ENCODE results near the gene FKBP15.

FKBP15 gene, protein sequence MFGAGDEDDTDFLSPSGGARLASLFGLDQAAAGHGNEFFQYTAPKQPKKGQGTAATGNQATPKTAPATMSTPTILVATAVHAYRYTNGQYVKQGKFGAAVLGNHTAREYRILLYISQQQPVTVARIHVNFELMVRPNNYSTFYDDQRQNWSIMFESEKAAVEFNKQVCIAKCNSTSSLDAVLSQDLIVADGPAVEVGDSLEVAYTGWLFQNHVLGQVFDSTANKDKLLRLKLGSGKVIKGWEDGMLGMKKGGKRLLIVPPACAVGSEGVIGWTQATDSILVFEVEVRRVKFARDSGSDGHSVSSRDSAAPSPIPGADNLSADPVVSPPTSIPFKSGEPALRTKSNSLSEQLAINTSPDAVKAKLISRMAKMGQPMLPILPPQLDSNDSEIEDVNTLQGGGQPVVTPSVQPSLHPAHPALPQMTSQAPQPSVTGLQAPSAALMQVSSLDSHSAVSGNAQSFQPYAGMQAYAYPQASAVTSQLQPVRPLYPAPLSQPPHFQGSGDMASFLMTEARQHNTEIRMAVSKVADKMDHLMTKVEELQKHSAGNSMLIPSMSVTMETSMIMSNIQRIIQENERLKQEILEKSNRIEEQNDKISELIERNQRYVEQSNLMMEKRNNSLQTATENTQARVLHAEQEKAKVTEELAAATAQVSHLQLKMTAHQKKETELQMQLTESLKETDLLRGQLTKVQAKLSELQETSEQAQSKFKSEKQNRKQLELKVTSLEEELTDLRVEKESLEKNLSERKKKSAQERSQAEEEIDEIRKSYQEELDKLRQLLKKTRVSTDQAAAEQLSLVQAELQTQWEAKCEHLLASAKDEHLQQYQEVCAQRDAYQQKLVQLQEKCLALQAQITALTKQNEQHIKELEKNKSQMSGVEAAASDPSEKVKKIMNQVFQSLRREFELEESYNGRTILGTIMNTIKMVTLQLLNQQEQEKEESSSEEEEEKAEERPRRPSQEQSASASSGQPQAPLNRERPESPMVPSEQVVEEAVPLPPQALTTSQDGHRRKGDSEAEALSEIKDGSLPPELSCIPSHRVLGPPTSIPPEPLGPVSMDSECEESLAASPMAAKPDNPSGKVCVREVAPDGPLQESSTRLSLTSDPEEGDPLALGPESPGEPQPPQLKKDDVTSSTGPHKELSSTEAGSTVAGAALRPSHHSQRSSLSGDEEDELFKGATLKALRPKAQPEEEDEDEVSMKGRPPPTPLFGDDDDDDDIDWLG

DNA sequence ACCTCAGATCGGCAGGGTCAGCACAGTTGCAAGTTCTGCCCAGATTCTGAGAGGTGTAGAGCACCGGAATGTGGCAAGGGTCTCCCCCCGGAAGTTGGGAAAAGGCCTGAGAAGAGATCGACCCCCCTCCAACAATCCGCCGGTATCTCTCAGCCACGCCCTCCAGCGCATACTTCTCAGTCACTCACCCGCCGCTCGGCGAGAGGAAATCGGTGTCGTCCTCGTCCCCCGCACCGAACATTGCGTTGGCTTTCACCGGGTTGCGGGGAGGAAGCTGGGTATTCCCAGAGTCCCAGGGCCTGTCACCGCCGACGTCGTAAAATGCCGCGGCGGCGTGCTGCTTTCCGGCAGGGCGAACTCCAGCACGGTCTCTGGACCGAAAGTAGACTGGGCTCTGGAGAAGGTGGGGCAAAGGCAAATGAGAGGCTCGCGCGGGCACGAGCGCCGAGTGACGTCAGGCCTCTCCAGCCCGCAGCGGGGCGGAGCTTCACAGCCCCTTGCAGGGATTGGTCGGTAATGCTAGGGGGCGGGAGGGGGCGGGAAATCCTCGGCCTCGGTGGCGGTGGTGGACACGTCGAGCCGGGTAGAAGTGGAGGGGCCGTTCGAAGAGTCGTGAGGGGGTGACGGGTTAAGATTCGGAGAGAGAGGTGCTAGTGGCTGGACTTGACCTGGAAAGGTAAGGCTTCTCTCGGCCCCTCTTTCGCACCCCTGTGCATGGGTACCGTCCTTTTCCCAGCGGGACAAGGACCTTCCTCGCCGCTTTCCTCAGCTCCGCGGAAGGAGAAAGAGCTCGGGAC lies at the start of gene FKBP15, which contains the start of gene SLC31A1:
Gene FKBP15 (minus strand): TSS at position 275 of the 797 bp plus-strand sequence. CDS start 34 bp downstream, at position 241.
Gene SLC31A1 (plus strand): TSS at position 542 of the 797 bp plus-strand sequence. CDS start 34,605 bp downstream, outside the sequence.
- TF ChIP-seq, protein P1, sequence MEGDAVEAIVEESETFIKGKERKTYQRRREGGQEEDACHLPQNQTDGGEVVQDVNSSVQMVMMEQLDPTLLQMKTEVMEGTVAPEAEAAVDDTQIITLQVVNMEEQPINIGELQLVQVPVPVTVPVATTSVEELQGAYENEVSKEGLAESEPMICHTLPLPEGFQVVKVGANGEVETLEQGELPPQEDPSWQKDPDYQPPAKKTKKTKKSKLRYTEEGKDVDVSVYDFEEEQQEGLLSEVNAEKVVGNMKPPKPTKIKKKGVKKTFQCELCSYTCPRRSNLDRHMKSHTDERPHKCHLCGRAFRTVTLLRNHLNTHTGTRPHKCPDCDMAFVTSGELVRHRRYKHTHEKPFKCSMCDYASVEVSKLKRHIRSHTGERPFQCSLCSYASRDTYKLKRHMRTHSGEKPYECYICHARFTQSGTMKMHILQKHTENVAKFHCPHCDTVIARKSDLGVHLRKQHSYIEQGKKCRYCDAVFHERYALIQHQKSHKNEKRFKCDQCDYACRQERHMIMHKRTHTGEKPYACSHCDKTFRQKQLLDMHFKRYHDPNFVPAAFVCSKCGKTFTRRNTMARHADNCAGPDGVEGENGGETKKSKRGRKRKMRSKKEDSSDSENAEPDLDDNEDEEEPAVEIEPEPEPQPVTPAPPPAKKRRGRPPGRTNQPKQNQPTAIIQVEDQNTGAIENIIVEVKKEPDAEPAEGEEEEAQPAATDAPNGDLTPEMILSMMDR (IDR thresholded peaks at IDR 0.05), result no peak
- Histone ChIP-seq H3K27ac (peak within 1 kb of the TSS; percentile 85), H3K4me3 (peak within 1 kb of the TSS; percentile 75 to 91), H3K36me3 (no peaks in the 10 kb centered on the region), H3K27me3 (no peaks in the 10 kb centered on the region), H3K4me1 (peaks cover 0 to 38% (median 28%) of the 10 kb centered on the region in 4 donors), H3K9me3 (no peaks in the 10 kb centered on the region)
- DNase-seq, result peak; percentile 97 to 99
- intact Hi-C loops (cut with DNase I; ENCODE audit: low total_unique reads), result loop anchor here (10.0 kb wide), 1 partner anchor 54 kb away; the partner anchor contains the start of genes CDC26 and PRPF4

DNA sequence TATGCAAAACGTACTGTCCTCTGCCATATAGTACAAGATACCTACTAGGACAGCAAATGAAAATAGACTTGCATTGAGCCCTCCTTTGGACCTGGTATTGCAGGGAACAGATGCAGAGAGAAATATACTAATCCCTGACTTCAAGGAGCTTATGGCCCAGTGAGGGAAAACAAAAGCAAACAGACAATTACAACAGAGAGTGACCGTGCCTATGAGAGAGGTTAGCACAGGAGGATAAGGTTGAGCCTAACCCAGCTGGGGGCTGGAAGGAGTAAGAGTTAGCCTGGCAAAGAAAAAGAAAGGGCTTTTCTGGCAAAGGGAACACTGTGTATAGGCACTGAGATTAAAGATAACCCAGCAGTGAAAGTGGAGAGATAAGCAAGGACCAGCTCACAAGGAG lies 48.8 kb upstream of the FKBP15 start:
- TF ChIP-seq, protein P1 (IDR thresholded peaks at IDR 0.05), result no peak
- intact Hi-C loops (cut with DNase I; ENCODE audit: low total_unique reads), result loop anchor here (10.0 kb wide), 2 partner anchors 45 to 385 kb away; partner anchors contain the start of genes FKBP15 and SLC31A1

DNA sequence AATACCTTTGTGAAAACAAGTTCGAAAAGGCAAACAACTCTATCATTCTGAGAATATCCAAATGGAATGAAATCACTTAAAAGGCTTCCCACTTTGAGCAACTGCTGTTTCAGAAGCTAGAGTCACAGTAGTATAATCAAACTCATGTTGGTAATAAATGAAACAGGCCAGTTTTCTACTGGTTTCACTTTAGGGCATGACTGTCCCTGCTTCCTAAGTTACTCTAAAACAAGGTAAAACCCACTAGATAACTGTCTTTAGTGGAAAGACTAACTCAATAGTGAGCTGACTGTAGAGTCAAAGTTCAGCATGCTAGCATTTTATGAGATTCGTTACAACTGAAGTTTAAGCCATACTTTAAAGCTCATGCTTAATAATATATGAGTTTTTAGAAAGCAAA lies 48.3 kb upstream of the FKBP15 start:
- Histone ChIP-seq H3K27me3 (no peaks in the 10 kb centered on the region), H3K4me1 (peaks cover 0 to 5% (median 3%) of the 10 kb centered on the region in 4 donors), H3K9me3 (no peaks in the 10 kb centered on the region), H3K36me3 (peaks cover 57 to 76% (median 57%) of the 10 kb centered on the region in 3 donors), H3K4me3 (no peak overlapping the region), H3K27ac (no peak overlapping the region)
- DNase-seq, result no peak
- TF ChIP-seq, protein P1 (IDR thresholded peaks at IDR 0.05), result no peak
- intact Hi-C loops (cut with DNase I; ENCODE audit: low total_unique reads), result no loop called here

More for the DNA sequence above, 48.8 kb upstream of the FKBP15 start:
- H3K36me3 ChIP-seq, result peaks cover 57 to 76% (median 57%) of the 10 kb centered on the region in 3 donors
- peaks cover 0 to 8% (median 6%) of the 10 kb centered on the region in 4 donors for H3K4me1 ChIP-seq
- no peak overlapping the region for H3K4me3 ChIP-seq
- no peaks in the 10 kb centered on the region for H3K27me3 ChIP-seq
- no peak for DNase-seq
- no peaks in the 10 kb centered on the region for H3K9me3 ChIP-seq
- no peak overlapping the region for H3K27ac ChIP-seq

DNA sequence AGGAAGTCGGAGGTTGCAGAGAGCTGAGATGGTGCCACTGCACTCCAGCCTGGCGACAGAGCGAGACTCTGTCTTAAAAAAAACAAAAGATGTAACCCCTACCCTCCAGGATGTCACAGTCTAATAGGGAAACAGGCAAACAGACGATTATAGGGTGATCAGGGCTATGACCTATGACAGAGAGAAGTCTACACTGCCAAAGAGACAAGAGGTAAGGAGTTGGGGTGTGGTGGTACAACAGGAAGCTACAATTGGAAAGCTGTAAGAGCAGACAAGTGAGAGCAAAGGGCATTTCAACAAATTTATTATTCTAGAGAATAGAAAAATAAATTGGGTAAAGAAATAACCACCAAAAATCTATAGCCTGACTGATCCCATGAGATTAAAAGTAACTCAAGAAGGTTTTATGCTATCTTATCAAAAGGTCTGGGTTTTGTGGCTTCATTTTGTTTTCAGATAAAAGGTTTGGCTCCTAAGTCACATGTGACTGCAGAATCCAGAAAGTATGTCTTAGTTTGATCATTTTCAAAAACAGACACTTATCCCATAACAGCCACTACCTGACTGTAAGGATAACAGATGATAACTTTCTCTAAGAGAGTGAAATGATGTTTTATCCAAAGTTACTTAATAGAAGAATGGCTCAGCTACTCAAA lies 47.0 kb upstream of the FKBP15 start:
- H3K4me3 ChIP-seq, result no peak overlapping the region
- H3K36me3 ChIP-seq, result peaks cover 55 to 76% (median 57%) of the 10 kb centered on the region in 3 donors
- no peak for DNase-seq
- no peak overlapping the region for H3K27ac ChIP-seq
- no peaks in the 10 kb centered on the region for H3K9me3 ChIP-seq
- no peaks in the 10 kb centered on the region for H3K27me3 ChIP-seq
- H3K4me1 ChIP-seq, result no peaks in the 10 kb centered on the region
- TF ChIP-seq, protein P1 (IDR thresholded peaks at IDR 0.05), result no peak
- intact Hi-C loops (cut with DNase I; ENCODE audit: low total_unique reads), result no loop called here
